ENCODE measurements around the gene RLN2.
"Not testable (repeated sequence)": the region's sequence is repeated elsewhere in the genome, so short reads cannot be mapped to it uniquely, and the experiment has no call there.

RLN2 gene

GRCh38 chr9:5303840-5304795 is at the start of gene RLN2:
Gene RLN2, minus strand, starts transcription at chr9:5304716. Its CDS starts 136 bp downstream, at chr9:5304580.
- peak in 1 of 3 experiments; percentile 6 for DNase-seq (ENCODE audit: low read depth in 3 of 3)

- DNase-seq (ENCODE audit: low read depth in 3 of 3) = no peak
Measured at GRCh38 chr9:5354184-5354583, 49.7 kb upstream of the RLN2 start.

- DNase-seq (ENCODE audit: low read depth in 3 of 3) = no peak
Measured at GRCh38 chr9:5352637-5353248, 48.2 kb upstream of the RLN2 start.

GRCh38 chr9:5338992-5339981 is 34.8 kb upstream of the RLN2 start, which contains the start of gene RLN1:
Gene RLN1, minus strand, starts transcription at chr9:5339876. Its CDS starts 130 bp downstream, at chr9:5339746.
- peak in 1 of 3 experiments; percentile 23 for DNase-seq (ENCODE audit: low read depth in 3 of 3)

- DNase-seq (ENCODE audit: low read depth in 3 of 3) = no peak
Measured at GRCh38 chr9:5336688-5337087, 32.2 kb upstream of the RLN2 start.

GRCh38 chr9:5331276-5331675 is 26.8 kb upstream of the RLN2 start:
- not testable (repeated sequence) for DNase-seq (ENCODE audit: low read depth in 3 of 3)

- DNase-seq (ENCODE audit: low read depth in 3 of 3) = no peak
Measured at GRCh38 chr9:5326893-5327548, 22.5 kb upstream of the RLN2 start.

- no peak for DNase-seq (ENCODE audit: low read depth in 3 of 3)
Measured at GRCh38 chr9:5326187-5326586, 21.7 kb upstream of the RLN2 start.

GRCh38 chr9:5321601-5322000 is 17.1 kb upstream of the RLN2 start:
- DNase-seq (ENCODE audit: low read depth in 3 of 3) = not testable (repeated sequence)

GRCh38 chr9:5321058-5321457 is 16.5 kb upstream of the RLN2 start:
- DNase-seq (ENCODE audit: low read depth in 3 of 3) = no peak

GRCh38 chr9:5316406-5316805 is 11.9 kb upstream of the RLN2 start:
- DNase-seq (ENCODE audit: low read depth in 3 of 3) = not testable (repeated sequence)

GRCh38 chr9:5315187-5315923 is 10.8 kb upstream of the RLN2 start:
- DNase-seq (ENCODE audit: low read depth in 3 of 3) = no peak

- no peak for DNase-seq (ENCODE audit: low read depth in 3 of 3)
Measured at GRCh38 chr9:5310851-5311250, 6.3 kb upstream of the RLN2 start.

GRCh38 chr9:5305741-5306140 is 1.2 kb upstream of the RLN2 start:
- DNase-seq (ENCODE audit: low read depth in 3 of 3) = no peak

GRCh38 chr9:5301544-5301943 is 3.0 kb downstream of the RLN2 start:
- no peak for DNase-seq (ENCODE audit: low read depth in 3 of 3)

- DNase-seq (ENCODE audit: low read depth in 3 of 3) = no peak
Measured at GRCh38 chr9:5292141-5292540, 12.4 kb downstream of the RLN2 start.

- no peak for DNase-seq (ENCODE audit: low read depth in 3 of 3)
Measured at GRCh38 chr9:5288591-5288990, 15.9 kb downstream of the RLN2 start.

- no peak for DNase-seq (ENCODE audit: low read depth in 3 of 3)
Measured at GRCh38 chr9:5286262-5286661, 18.3 kb downstream of the RLN2 start.

GRCh38 chr9:5278486-5278885 is 26.0 kb downstream of the RLN2 start:
- no peak for DNase-seq (ENCODE audit: low read depth in 3 of 3)

- no peak for DNase-seq (ENCODE audit: low read depth in 3 of 3)
Measured at GRCh38 chr9:5274770-5275169, 29.7 kb downstream of the RLN2 start.
